Activated B cell treated with CpG ODN at 0.5 μM for 24 hours (primary cell): ENCODE results near the gene PLP1. TPM values are rescaled to one million over a fixed set of nuclear protein-coding genes. Genes with fewer than 3 reads are reported as not detected.

Experiments
- ATAC-seq: fragments of 200-7000 bp; cut with Tn5 transposase; one replicate; pipeline ENCODE4 v1.10.0; 2021; ENCODE audit warnings: low read depth, mild to moderate bottlenecking, moderate library complexity
- CTCF ChIA-PET: fragments of 350-600 bp; sonication (Branson Sonifier 250); formaldehyde crosslinking; loops from one replicate; lab custom pipeline; 2021; ENCODE audit warnings: antibody characterized with exemption; lab: Charles Lee
- POLR2A ChIA-PET: fragments of 350-600 bp; sonication (Branson Sonifier 250); formaldehyde crosslinking; loops from one replicate; lab custom pipeline; 2021; ENCODE audit warnings: antibody characterized with exemption; lab: Charles Lee
- DNase-seq: peaks from one replicate; pipeline ENCODE4 v3.0.0; 2022
- H3K27ac Mint-ChIP-seq: one replicate; pipeline ENCODE4 v1.8.0; 2020; ENCODE audit warnings: mixed read lengths
- H3K27me3 Mint-ChIP-seq: one replicate; pipeline ENCODE4 v1.8.0; 2021; ENCODE audit warnings: mixed read lengths
- H3K36me3 Mint-ChIP-seq: one replicate; pipeline ENCODE4 v1.8.0; 2021; ENCODE audit warnings: low read depth, mixed read lengths
- H3K4me1 Mint-ChIP-seq: one replicate; pipeline ENCODE4 v1.8.0; 2021; ENCODE audit warnings: mixed read lengths
- H3K4me3 Mint-ChIP-seq: one replicate; pipeline ENCODE4 v1.8.0; 2020; ENCODE audit warnings: mild to moderate bottlenecking, mixed read lengths
- H3K9me3 Mint-ChIP-seq: one replicate; pipeline ENCODE4 v1.8.0; 2020; ENCODE audit warnings: mixed read lengths
- intact Hi-C: fragments of 100-400 bp; cut with micrococcal nuclease; formaldehyde crosslinking; loops from one replicate; pipeline ENCODE4 v1.15.1; 2024
- total RNA-seq: library from RNA; stranded (reverse); gene quantifications from 2 replicates; pipeline ENCODE4 v1.2.3, GENCODE V29; 2022
- TF ChIP-seq, protein P1 (sequence below): fragments of 200-600 bp; IDR thresholded peaks from one replicate; pipeline ENCODE4 v1.8.0; 2022; ENCODE audit warnings: antibody characterized with exemption, mild to moderate bottlenecking

Gene PLP1
- total RNA-seq, 1 donor from 2014 or later: not detected

DNA sequence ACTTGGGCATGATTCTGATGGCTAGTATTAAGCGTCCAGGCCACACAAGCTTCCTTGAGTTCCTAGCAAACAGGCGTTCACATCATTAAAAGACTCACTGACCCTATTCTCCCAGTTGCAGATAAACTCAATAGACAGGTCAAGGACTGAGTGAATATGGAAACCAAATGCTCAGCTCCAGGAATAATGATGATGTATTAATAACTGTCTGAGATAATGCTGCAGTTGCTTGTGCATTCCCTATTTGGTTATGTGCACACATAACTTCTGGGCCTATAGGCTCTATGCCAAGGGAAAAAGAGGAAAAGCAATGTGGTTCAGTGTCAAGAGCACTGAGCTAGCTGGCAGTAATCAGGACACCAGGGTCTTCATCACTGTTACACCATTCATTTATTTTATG lies 51.9 kb downstream of the PLP1 start:
- TF ChIP-seq, protein P1, sequence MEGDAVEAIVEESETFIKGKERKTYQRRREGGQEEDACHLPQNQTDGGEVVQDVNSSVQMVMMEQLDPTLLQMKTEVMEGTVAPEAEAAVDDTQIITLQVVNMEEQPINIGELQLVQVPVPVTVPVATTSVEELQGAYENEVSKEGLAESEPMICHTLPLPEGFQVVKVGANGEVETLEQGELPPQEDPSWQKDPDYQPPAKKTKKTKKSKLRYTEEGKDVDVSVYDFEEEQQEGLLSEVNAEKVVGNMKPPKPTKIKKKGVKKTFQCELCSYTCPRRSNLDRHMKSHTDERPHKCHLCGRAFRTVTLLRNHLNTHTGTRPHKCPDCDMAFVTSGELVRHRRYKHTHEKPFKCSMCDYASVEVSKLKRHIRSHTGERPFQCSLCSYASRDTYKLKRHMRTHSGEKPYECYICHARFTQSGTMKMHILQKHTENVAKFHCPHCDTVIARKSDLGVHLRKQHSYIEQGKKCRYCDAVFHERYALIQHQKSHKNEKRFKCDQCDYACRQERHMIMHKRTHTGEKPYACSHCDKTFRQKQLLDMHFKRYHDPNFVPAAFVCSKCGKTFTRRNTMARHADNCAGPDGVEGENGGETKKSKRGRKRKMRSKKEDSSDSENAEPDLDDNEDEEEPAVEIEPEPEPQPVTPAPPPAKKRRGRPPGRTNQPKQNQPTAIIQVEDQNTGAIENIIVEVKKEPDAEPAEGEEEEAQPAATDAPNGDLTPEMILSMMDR: no peak
- Mint-ChIP-seq H3K4me3 (no peak overlapping the region), H3K27ac (no peak overlapping the region), H3K36me3 (no peaks in the 10 kb centered on the region), H3K9me3 (no peaks in the 10 kb centered on the region), H3K27me3 (peaks cover 3% of the 10 kb centered on the region), H3K4me1 (peaks cover 2% of the 10 kb centered on the region)
- ATAC-seq (no peak), DNase-seq (no peak)
- ChIA-PET POLR2A (no interaction called here), CTCF (no interaction called here)
- intact Hi-C loops: no loop called here

DNA sequence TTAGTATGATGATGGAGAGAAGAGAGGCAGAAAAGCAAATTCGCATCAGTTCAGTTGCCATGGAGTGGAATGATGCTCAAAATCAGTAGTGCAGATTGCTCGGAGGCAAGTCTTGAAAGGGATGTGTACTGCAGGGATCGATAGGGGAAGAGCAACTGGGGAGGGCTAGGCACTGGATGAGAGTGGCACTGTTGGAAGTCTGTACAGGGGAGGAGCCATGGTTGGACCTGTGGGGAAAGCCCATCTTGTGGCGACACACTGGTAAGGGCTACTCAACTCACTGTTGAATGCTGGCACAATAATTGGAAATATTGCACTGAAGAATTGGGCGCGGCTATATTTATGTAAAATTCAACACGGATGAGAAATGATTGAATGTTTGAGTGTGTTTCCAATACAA lies 54.2 kb downstream of the PLP1 start:
- TF ChIP-seq, protein P1: no peak
- intact Hi-C loops: no loop called here
- ATAC-seq: no peak
- peaks cover 2% of the 10 kb centered on the region for H3K4me1 Mint-ChIP-seq
- no peaks in the 10 kb centered on the region for H3K36me3 Mint-ChIP-seq
- H3K4me3 Mint-ChIP-seq: no peak overlapping the region
- POLR2A ChIA-PET: interaction anchor here (1.1 to 1.8 kb wide), 2 partner anchors 145 to 335 kb away, joined by 3 to 10 read pairs; partner anchors contain the start of genes FAM199X and MORF4L2
- CTCF ChIA-PET: no interaction called here
- H3K27me3 Mint-ChIP-seq: peaks cover 6% of the 10 kb centered on the region
- DNase-seq: no peak
- no peak overlapping the region for H3K27ac Mint-ChIP-seq
- H3K9me3 Mint-ChIP-seq: no peaks in the 10 kb centered on the region

GRCh38 chrX:103831342-103831802 lies 54.7 kb downstream of the PLP1 start:
- intact Hi-C loops: no loop called here
- CTCF ChIA-PET: interaction anchor here (0.6 kb wide), 1 partner anchor 265 kb away, joined by 3 read pairs; no protein-coding TSS in a partner anchor
- ATAC-seq: no peak
- Mint-ChIP-seq H3K4me1 (peaks cover 2% of the 10 kb centered on the region), H3K9me3 (no peaks in the 10 kb centered on the region), H3K27me3 (peaks cover 6% of the 10 kb centered on the region), H3K27ac (no peak overlapping the region), H3K4me3 (peak overlapping the region; percentile 85), H3K36me3 (no peaks in the 10 kb centered on the region)
- POLR2A ChIA-PET: interaction anchor here (1.1 to 1.8 kb wide), 3 partner anchors 145 to 334 kb away, joined by 3 to 10 read pairs (median 3); partner anchors contain the start of genes FAM199X, MORF4L2 and SLC25A53
- TF ChIP-seq, protein P1: no peak
- DNase-seq: no peak

GRCh38 chrX:103831803-103832544 lies 55.3 kb downstream of the PLP1 start, which contains the start of gene RAB9B:
Gene RAB9B, minus strand, starts transcription at chrX:103832257. Its CDS starts 6,473 bp downstream, at chrX:103825784.
- H3K36me3 Mint-ChIP-seq: no peaks in the 10 kb centered on the region
- H3K4me1 Mint-ChIP-seq: peaks cover 2% of the 10 kb centered on the region
- peaks cover 6% of the 10 kb centered on the region for H3K27me3 Mint-ChIP-seq
- CTCF ChIA-PET: interaction anchor here (0.6 kb wide), 1 partner anchor 266 kb away, joined by 3 read pairs; no protein-coding TSS in a partner anchor
- ATAC-seq: peak; percentile 95
- no peak within 1 kb of the TSS for H3K27ac Mint-ChIP-seq
- H3K4me3 Mint-ChIP-seq: peak within 1 kb of the TSS; percentile 85
- DNase-seq: peak; percentile 47
- no peaks in the 10 kb centered on the region for H3K9me3 Mint-ChIP-seq
- POLR2A ChIA-PET: interaction anchor here (1.1 to 1.8 kb wide), 3 partner anchors 146 to 334 kb away, joined by 3 to 10 read pairs (median 3); partner anchors contain the start of genes FAM199X, MORF4L2 and SLC25A53
- intact Hi-C loops: no loop called here
- TF ChIP-seq, protein P1: no peak

- CTCF ChIA-PET: no interaction called here
- no peaks in the 10 kb centered on the region for H3K9me3 Mint-ChIP-seq
Measured at GRCh38 chrX:103839404-103839803, 62.8 kb downstream of the PLP1 start.

More at GRCh38 chrX:103839404-103839803, 62.8 kb downstream of the PLP1 start:
- no peaks in the 10 kb centered on the region for H3K36me3 Mint-ChIP-seq
- ATAC-seq: no peak
- no peak overlapping the region for H3K27ac Mint-ChIP-seq
- TF ChIP-seq, protein P1: no peak
- peaks cover 2% of the 10 kb centered on the region for H3K27me3 Mint-ChIP-seq
- no peaks in the 10 kb centered on the region for H3K4me1 Mint-ChIP-seq
- DNase-seq: no peak
- intact Hi-C loops: no loop called here
- POLR2A ChIA-PET: no interaction called here
- no peak overlapping the region for H3K4me3 Mint-ChIP-seq
